CD4-positive, alpha-beta T cell treated with Interleukin-2 at 100 ng/mL for 4 hours (primary cell): Measurements from ENCODE around the gene SEMA3C.

ENCODE experiments used
- DNase-seq: peaks from one replicate; pipeline ENCODE4 v3.0.0-alpha.2; 2020; ENCODE audit warnings: low spot score

The SEMA3C gene

DNA sequence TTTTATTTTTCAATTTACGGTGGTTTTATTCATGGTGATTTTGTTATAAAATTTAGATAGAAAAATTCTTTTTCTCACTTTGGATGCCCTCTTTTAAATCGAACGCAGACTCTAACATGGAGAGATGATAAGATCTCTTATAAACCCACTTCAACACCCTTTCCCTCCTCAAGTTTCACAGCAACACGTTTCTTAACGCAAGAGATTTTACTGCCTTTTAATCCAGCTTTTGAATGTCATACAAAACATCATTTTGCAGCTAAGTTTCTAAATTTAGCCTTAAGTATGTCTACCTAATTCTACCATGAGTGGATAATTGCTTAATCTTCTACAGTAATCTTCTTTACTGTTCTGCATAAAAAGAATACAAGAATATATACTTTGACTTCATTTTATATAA, 70.0 kb downstream of the SEMA3C start:
- no peak for DNase-seq

DNA sequence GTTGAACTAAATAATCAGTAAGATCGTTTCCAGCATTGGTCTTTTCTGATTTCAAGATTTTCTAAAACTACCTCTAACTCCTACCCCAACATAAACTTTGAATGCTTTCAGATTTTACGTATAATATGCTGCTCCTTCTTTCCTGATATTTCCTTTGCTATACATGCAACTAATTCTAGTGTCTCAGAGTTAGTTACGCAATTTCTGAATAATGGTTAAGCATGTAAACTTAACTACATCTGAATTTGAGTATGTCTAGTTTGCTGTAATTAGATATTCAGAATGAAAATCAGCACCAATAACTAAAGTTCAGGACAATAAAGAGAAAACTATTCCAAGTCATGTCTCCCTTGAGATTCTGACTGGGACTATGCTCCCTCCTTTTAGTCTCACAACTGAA, 71.0 kb downstream of the SEMA3C start:
- DNase-seq: no peak

DNA sequence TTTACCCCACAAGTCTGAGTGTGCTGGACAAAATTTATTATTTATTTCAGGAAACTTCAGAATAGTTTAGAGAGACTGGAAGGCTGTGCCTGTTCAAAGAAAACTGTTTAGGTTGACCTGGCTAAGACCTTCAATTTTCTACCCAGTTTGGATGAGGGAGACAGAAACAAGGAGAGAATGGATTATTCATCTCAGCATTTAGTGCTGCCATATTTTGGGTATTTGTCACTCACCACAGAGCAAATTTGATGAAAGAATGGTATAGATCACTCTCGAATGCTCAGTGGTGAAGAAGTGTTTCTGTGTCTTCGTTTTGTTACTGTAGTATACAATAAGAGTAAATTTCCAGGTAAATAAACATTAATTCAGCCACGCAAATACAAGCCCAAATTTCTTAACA, 71.8 kb downstream of the SEMA3C start:
- no peak for DNase-seq

DNA sequence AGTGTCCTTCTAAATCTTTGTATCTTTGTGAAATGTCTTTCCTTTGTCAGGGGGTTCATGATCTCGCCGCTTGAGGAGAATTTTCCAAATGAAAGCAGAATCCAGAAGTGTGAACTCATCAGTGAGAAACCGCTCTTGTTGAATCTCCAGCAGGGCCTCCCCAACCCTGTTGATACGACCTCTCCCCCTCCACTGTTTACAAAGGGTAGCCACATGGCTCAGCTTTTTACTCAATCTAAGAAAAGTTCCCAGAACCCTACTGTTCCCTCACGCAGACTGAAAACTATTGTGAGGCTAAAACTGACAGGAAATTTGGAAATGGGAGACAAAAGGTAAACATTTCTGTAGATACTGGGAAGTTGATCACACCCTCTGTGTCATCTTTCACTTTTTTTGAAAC, 73.9 kb downstream of the SEMA3C start:
- no peak for DNase-seq

DNA sequence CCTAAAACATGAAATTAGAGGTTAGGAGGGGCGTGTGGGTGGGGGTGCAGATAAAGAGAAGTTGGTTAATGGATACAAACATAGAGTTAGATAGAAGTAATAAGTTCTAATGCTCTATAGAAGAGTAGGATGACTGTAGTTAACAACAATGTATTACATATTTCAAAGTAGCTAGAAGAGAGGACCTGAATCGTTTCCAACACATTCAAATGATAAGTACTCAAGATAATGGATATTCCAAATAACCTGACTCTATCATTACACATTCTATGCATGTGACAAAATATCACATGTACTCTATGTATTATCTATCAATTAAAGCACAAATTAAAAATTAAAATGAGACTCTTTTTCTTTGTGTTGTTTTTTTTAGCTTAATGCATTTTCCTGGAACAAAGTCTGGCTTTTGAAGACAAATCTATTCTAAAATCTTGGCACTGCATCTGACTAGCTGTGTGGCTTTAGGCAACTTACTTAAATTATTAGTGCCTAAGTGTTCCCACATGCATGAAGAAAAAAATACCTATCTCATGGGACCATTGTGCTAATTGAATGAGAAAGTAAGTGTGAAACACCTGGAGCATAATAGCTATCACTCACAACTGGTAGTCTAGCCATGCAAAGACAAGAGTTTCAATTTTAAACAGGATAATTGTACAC, 75.7 kb downstream of the SEMA3C start:
- no peak for DNase-seq

DNA sequence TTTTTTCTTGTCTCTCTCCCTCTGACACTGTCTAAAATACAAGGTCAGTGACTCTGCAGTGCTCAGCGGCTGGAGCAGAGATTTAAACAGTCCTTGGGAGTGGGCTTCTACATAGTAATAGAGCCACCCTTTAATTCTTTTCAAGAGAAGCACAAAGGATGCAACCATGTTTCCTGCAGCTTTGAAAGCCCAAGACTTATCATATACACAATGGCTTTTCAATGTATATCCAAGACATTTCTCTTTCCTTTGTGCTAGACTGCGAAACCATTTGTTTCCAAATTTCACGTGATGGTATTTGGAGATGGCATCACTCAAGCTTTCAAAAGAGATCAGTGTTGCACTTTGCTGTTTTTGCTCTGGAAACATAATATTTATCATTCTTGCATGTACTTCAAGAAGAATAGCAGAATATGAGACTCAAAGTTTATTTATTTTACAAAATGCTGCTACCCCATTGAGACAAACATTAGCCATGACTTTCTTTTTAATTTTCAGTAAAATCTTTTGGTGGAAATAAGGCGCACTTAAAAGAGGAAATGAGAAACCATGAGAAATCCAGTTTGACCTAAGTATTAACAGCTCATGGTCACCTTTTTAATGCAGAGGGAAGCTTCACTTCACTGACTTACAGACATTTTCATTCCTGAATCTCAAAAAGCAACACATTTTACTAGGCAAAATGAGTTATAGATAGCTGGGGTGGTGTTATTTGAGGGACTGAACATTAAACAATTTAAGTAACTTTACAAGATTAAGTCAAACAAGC, 76.6 kb downstream of the SEMA3C start:
- DNase-seq: no peak

DNA sequence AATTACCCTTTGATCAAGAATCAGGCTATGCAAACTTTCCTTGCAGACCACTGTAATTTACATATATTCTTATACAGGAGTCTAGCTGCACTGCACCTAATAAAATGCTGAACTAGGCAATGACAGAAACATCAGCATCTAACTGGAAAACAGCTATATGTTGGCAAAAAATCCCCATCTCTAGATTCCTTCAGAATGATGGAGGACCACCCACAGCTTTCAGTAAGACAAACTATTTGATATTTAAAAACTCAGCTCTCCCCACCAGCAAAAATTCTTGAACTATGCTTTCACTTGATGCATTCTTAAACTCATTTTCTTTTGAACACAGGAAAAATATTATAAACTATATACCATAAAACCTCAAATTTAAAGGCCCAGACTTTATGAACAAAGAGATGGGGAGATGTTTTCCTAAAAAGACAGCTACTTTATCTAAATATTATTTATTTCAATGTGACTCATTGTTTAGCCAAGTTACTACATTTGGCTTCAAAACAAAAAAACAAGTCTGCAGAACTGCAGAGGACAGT, 77.4 kb downstream of the SEMA3C start:
- no peak for DNase-seq

DNA sequence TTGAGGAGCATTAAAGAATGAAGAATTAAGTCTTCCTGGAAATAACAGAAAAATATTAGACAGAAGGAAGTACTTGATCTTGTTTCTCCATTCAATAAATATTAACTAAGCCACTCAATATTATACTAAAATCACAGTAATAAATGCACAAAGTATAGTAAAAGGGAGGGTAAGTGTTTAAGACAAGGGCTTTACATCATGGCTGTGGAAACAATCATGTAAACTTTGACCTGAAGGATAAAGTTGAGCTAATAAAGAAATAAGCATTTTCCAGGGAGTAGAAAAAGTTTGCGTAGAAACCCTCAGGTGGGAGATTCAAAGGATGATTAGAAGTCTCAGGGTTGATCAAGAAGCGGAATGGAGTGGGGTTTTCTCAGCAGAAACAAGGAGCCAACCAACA, 78.2 kb downstream of the SEMA3C start:
- DNase-seq: no peak

DNA sequence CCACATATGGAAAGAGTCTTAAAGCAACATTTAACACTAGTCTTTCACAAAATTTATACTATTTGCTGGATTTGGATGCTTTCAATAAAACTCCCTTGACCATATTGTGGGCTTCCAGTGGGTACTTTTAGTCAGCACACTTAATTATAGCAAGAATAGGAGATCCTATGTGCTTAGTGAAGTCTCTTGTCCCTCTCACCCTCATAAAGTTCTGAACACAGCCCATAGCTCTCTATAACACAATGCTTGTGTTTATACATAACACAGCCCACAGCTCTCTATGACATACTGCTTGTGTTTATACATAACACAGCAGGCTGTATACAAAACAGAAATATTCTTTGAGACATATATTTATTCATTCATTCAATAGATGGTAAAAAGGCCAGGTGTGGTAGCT, 79.0 kb downstream of the SEMA3C start:
- no peak for DNase-seq

DNA sequence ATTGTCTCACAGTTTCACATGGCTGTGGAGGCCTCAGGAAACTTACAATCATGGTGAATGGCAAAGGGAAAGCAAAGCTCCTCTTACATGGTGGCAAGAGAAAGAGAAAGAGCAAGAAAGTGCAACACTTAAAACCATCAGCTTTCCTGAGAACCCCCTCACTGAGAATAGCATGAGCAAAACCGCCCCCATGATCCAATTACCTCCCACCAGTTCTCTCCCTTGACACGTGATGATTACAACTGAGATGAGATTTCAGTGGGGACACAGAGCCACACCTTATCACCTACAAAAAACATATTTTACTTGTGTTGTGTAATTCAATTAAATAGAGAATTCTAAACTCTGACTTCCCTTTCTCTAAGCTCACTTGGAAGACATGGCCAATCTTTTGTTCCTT, 80.2 kb downstream of the SEMA3C start:
- DNase-seq: no peak

DNA sequence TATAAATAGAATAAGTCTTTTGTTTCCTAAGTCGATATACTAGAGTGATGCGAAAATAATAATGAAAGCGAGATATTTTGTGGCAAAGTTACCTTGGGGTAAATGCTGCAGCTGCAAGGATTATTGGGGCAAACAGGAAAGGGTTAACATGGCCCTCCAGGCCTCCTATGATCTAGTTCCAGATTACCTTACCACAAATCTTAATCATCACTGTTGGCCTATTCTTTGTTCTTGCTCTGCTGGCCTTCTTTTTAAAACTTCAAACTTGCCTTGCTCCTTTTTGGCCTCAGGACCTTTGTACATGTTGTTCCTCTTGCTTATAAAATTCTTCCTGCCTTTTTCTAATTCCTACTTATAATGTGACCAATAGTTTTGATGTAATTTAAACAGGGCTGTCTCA, 81.5 kb downstream of the SEMA3C start:
- DNase-seq: no peak

DNA sequence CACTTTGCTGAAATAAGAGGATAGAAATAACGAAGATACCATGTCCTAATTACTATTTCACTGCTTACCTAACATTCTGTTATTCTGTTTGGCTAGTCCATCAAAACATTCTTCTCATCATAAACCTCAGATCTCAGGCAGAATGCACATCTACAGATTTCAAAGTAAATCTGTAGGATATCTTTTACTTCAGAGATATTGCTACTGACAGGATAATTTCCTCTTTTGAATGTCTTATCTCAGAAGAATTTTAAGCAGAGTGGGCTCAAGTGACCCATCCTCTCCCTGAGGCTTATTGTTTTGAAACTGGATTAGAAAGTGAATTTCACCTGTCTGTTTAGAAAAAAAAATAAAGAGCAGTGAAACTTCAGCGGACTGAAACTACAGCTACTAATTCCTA, 83.6 kb downstream of the SEMA3C start:
- DNase-seq: no peak

DNA sequence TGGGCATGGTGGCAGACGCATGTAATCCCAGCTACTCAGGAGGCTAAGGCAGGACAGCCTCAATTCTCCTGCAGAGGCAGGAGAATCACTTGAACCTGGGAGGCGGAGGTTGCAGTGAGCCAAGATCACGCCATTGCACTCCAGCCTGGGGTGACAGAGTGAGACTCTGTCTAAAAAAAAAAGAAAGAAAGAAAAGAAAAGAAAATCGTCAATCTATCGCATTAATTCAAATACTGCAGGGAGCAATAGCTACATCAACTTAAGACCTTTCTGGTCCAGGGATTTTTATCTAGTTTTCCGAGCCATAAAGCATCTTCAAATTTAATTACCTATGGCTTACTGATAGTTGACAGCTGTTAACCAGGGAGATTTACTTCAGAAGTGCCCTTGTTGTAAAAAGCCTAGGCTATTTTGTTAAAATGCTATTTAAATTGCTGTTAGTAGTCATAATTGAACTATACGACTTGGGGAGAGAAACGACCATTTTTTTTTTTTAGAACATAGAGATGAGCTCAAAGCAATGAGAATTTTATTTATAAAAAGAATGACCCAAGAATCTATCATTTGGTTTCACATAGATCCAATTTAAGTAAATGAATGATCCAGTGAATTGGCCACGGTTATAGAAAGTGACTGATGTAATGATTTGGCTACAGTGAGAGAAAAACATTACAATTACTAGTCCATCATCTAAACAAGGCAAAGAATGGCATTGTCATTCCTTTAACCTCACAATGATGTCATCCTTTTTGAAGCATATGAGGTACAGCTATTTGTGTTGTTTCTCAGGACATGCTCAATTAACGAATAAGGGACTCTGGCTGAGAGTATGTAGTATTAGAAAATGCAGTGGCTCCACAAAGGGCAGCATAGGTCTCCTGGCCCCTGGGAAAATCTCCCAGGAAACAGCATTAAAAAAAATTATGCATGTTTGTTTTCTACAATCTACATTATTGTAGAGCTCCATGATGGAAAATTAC, 85.3 kb downstream of the SEMA3C start:
- DNase-seq: no peak

DNA sequence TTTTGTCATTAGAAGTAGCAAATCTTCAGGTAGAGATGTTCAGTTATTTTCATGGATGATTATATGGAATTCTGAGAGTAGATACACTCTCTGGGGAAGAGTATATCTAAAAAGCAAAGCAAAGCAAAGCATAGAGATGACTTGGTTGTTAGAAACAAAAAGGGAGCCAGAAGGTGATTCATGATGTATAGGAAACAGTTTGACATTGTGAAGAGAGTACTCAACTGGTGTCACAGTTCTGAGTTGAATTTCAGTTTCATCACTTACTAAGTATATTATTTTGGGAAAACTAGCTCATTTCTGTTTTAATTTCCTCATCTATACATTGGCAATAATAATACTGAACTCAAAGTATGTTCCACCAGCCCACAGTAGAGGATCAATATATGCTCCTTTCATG, 86.8 kb downstream of the SEMA3C start:
- DNase-seq: no peak

DNA sequence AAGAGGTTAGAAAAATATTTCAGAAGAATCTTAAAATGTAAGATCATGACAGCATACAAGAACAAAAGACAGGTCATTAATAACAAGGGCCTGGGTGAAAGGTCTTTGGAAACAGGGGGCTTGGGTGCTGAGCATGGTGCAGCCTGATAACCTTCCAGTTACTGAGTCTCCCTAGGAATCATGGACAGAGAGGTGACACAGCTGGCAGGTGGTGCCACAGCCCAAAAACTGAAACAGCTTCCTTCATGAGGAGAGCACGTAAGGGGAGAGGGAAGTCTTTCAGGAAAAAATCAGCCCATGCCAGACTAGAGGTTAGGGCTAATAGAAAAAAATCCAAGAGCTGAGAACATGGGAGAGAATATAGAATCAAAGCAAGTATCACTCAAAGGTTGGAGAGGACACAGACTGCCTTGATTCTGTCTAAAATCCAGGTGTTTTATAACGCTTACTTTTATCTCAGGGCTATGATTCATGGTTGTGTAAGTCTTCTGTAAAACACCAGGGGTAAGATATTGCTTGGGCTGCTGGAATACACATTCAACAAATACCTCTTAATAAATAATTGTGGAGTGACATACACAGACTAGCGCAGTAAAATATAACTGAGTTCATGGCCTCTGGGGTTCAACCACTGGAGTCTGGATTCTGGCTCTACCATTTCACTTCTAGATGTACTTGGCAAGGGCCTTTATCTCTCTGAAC, 88.1 kb downstream of the SEMA3C start:
- DNase-seq: no peak

DNA sequence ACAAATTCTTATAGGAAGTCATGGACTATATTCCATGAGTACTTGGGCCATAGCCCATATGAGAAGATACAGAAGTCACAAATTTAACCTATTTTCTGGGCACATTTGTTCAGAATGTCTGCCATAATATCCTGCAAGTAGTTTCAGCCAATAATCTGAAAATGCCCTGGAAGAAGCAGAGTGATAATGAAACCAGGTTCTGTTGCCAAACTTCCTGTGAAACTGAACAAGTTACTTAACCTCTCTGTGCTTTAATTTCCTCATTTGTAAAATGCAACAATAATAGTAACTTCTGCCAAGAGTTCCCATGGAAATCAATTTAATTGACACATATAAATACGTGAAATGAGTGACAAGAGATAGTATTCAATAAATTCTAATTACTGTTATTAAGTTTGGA, 88.8 kb downstream of the SEMA3C start:
- DNase-seq: no peak

DNA sequence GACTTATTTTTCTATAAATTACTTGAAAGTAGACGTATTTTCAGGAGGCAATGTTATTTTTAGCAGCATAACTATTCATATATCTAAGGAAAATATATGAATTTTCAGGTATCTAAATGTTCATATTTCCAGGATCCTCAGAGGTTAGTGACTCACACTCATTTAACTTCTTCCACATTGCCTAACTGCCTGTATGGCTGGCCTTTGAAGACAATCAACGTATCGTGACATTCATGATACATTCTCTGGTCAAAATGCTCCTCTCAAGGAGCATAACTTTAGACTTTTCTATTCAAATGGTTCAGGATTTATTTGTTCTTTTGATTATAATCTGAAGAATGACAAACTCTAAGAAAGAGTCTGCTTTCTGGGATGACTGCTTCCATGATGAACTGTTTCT, 89.3 kb downstream of the SEMA3C start:
- DNase-seq: no peak

DNA sequence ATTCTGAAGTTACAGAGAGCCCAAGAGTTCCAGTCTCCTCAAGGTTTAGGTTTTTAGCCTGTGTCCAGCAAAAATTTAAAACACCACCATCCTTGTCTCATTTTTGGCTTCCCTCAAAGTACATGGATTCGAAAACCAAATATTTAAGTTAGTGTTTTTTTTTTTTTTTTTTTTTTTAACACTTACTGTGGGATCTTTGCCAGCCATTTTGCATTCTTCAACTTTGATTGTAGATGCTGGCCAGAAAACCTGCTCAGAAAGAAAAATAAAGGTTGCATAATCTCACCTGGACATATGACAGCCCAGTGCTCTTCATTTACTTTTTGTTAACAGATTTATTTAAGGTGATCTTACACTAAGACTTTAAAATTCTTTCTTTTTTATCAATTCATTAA, 91.6 kb downstream of the SEMA3C start:
- no peak for DNase-seq

DNA sequence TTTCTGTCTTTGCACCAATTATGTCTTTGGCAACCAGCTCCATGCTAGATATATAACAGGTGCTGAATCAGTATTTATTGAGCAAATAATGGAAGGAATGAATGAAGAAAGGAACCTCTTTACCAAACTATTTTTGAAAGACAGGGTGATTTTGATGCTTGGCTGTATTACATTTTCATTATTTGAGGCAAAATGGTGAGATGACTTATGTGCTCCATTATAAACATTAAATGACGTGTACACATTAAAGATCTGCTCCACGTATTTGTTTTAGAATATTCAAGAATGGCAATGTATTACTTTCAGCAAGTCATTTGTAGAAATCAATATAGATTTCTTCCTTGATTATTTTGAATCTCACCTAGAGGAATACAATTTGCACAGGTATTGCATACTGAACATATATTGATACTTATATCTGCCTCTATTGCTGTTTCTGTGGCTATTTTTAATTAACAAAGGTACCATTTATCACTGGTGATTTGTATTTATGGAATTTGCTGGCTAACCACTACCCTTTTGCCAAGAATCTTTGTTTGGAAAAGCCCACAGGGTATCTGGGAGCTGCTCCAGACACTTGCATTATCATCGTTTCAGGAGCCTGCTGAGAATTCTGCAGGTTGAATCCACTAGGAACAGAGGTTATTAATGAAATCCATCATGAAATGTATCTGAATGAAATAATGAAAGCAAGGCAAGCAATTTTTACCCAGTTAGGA, 92.2 kb downstream of the SEMA3C start:
- DNase-seq: no peak

DNA sequence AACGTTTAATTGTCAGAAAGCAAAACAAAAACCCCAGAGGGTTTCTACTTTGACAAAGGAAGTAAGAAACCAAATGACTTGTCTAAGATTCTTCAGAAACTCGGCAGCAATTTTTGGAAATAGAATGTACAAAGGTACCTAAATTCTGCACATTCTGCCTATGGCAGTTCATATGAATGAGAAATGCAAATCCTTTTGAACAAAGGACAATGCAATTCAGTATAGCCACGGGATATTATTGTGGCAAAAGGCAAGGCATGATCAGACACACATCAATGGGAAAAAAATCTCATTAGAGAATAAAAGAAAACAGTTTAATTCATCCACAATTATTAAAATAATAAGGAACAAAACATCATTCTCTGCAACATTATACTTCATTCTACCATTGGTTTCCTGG, 93.4 kb downstream of the SEMA3C start:
- no peak for DNase-seq

DNA sequence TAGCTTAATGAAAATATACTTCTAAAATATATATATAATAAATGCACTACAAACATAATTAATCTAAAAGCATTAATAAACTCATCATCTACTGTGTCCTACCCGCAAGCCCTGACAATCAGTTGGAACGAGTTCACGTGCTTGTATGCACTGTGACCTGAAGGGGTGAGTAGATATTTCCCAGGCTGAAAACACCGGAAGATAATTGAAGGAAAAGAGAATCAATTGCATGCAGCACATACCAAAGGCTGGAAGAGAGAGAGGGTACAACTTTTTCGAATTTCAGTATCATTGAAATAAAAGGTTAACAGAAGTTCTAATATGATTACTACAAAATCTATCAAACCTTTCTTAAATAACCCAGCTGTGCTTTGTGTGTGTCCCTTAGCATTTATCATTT, 94.6 kb downstream of the SEMA3C start:
- DNase-seq: no peak
